HepG2 (cell line): ENCODE measurements around the gene THBS2. TPM values are rescaled to one million over a fixed set of nuclear protein-coding genes. Genes with fewer than 3 reads are reported as not detected.

Source experiments
- ADNP ChIP-seq: sonication (generic); formaldehyde crosslinking; IDR thresholded peaks from 2 replicates; pipeline ENCODE4 v1.4.0; 2020; ENCODE audit warnings: missing genetic modification reagents
- AHR ChIP-seq: IDR thresholded peaks from 2 replicates; pipeline ENCODE4 v1.6.1; 2018; ENCODE audit warnings: missing genetic modification reagents, missing compliant biosample characterization
- FIP1L1 ChIP-seq: fragments of 200-400 bp; formaldehyde crosslinking; IDR thresholded peaks from 2 replicates; pipeline ENCODE4 v1.6.1; 2018; ENCODE audit warnings: low read depth, mild to moderate bottlenecking, low read length, moderate library complexity, borderline replicate concordance; ENCODE audit not compliant: insufficient read depth
- HMGXB4 ChIP-seq, 2 experiments: sonication (generic) in 1 of 2; formaldehyde crosslinking in 1 of 2; IDR thresholded peaks; 2 replicates each; pipeline versions ENCODE4 v1.4.0 to v1.6.1; 2018 to 2020; ENCODE audit warnings: missing genetic modification reagents in 2 of 2, borderline replicate concordance in 1 of 2, low read depth in 1 of 2, mild to moderate bottlenecking in 1 of 2, missing biosample characterization in 1 of 2
- IKZF1 ChIP-seq: fragments of 450-650 bp; IDR thresholded peaks from 2 replicates; pipeline ENCODE4 v1.7.1; 2016
- MAFF ChIP-seq: IDR thresholded peaks from 2 replicates; pipeline ENCODE4 v1.6.1; 2011; ENCODE audit warnings: low read depth, low read length, improper control_type of control experiment
- MTA1 ChIP-seq: sonication (generic); formaldehyde crosslinking; IDR thresholded peaks from 2 replicates; pipeline ENCODE4 v1.4.0; 2020; ENCODE audit warnings: missing genetic modification reagents, mild to moderate bottlenecking, borderline replicate concordance
- MTF1 ChIP-seq: sonication (generic); formaldehyde crosslinking; IDR thresholded peaks from 2 replicates; pipeline ENCODE4 v1.5.0; 2020; ENCODE audit warnings: missing genetic modification reagents
- NFKB2 ChIP-seq: sonication (generic); formaldehyde crosslinking; IDR thresholded peaks from 2 replicates; pipeline ENCODE4 v1.4.0; 2020; ENCODE audit warnings: missing genetic modification reagents, borderline replicate concordance
- NFRKB ChIP-seq: fragments of 450-650 bp; IDR thresholded peaks from 2 replicates; pipeline ENCODE4 v1.6.1; 2017
- NR2F2 ChIP-seq: IDR thresholded peaks from 2 replicates; pipeline ENCODE4 v1.6.1; 2012; ENCODE audit warnings: low read depth, inconsistent platforms, borderline replicate concordance
- RBM39 ChIP-seq: fragments of 200-400 bp; formaldehyde crosslinking; IDR thresholded peaks from one replicate; pipeline ENCODE4 v1.6.1; 2018; ENCODE audit warnings: antibody characterized with exemption, mild to moderate bottlenecking, low read depth, low read length; ENCODE audit not compliant: poor library complexity, severe bottlenecking
- RELA ChIP-seq: sonication (generic); formaldehyde crosslinking; IDR thresholded peaks from 2 replicates; pipeline ENCODE4 v1.4.0; 2020; ENCODE audit warnings: missing genetic modification reagents
- RFX5 ChIP-seq: IDR thresholded peaks from 2 replicates; pipeline ENCODE4 v1.6.1; 2011; ENCODE audit warnings: low read depth, low read length, improper control_type of control experiment
- RORA ChIP-seq: sonication (generic); formaldehyde crosslinking; IDR thresholded peaks from 2 replicates; pipeline ENCODE4 v1.5.0; 2020; ENCODE audit warnings: mild to moderate bottlenecking, missing genetic modification reagents, moderate library complexity
- SAP130 ChIP-seq: IDR thresholded peaks from 2 replicates; pipeline ENCODE4 v1.6.1; 2016; ENCODE audit warnings: low read depth
- SMARCE1 ChIP-seq: fragments of 450-650 bp; IDR thresholded peaks from 2 replicates; pipeline ENCODE4 v1.6.1; 2017; ENCODE audit warnings: borderline replicate concordance
- TSC22D2 ChIP-seq: sonication (generic); formaldehyde crosslinking; IDR thresholded peaks from 2 replicates; pipeline ENCODE4 v1.5.1; 2020; ENCODE audit warnings: missing genetic modification reagents, mild to moderate bottlenecking, borderline replicate concordance
- ZEB1 ChIP-seq: IDR thresholded peaks from 2 replicates; pipeline ENCODE4 v1.6.1; 2012; ENCODE audit warnings: mild to moderate bottlenecking, low read depth, inconsistent platforms; ENCODE audit not compliant: insufficient replicate concordance
- ZNF34 ChIP-seq: sonication (generic); formaldehyde crosslinking; IDR thresholded peaks from 2 replicates; pipeline ENCODE4 v1.4.0; 2020; ENCODE audit warnings: mild to moderate bottlenecking, missing genetic modification reagents, borderline replicate concordance
- ZNF614 ChIP-seq: IDR thresholded peaks from 2 replicates; pipeline ENCODE4 v1.6.1; 2018; ENCODE audit warnings: missing biosample characterization, missing genetic modification reagents, inconsistent platforms, borderline replicate concordance
- ZNF775 ChIP-seq: sonication (generic); formaldehyde crosslinking; IDR thresholded peaks from 2 replicates; pipeline ENCODE4 v1.4.0; 2020; ENCODE audit warnings: missing genetic modification reagents, mild to moderate bottlenecking, moderate library complexity, borderline replicate concordance
- ZNF777 ChIP-seq: sonication (generic); formaldehyde crosslinking; IDR thresholded peaks from 2 replicates; pipeline ENCODE4 v1.4.0; 2020; ENCODE audit warnings: missing genetic modification reagents
- ZNF883 ChIP-seq: sonication (generic); formaldehyde crosslinking; IDR thresholded peaks from 2 replicates; pipeline ENCODE4 v1.5.1; 2020; ENCODE audit warnings: mild to moderate bottlenecking, missing genetic modification reagents; ENCODE audit errors: not compliant biosample characterization
- polyA plus RNA-seq, 8 experiments: library from polyadenylated mRNA; depleted of rRNA in 3 of 8; stranded (reverse) in 7 of 8; unstranded in 1 of 8; fragments of >200 nt; fragmentation: Illumina TruSeq in 4 of 8; extraction: Trizol in 4 of 8; gene quantifications; 2 replicates each; pipeline versions ENCODE4 v1.2.1 to v1.2.3, GENCODE V29; 2011 to 2016; ENCODE audit warnings: low read depth in 4 of 8, missing spikeins in 1 of 8, mixed read lengths in 1 of 8; ENCODE audit not compliant: insufficient read depth in 1 of 8
- total RNA-seq, 5 experiments: library from RNA; depleted of rRNA; stranded (reverse); fragments of >200 nt; fragmentation: Illumina TruSeq; extraction: Trizol; gene quantifications; 2 replicates each; pipeline ENCODE4 v1.2.3, GENCODE V29; 2016; ENCODE audit warnings: low read depth in 1 of 5
- TF ChIP-seq, protein P1 (sequence below): sonication (generic); formaldehyde crosslinking; IDR thresholded peaks from 2 replicates; pipeline ENCODE4 v1.5.0; 2020; ENCODE audit warnings: mild to moderate bottlenecking, low read depth, missing genetic modification reagents, borderline replicate concordance
- TF ChIP-seq, protein P2 (sequence below): sonication (generic); formaldehyde crosslinking; IDR thresholded peaks from 2 replicates; pipeline ENCODE4 v1.8.1; 2023; ENCODE audit warnings: mild to moderate bottlenecking, moderate library complexity, missing genetic modification reagents

THBS2 gene
- total and polyA plus RNA-seq, 2 of the 13 experiments (the other 11 are each of a cell fraction or from before 2014, with no cell fraction given), result 0.12 to 0.15 TPM

- TF ChIP-seq ZEB1 (no peak), SAP130 (CRISPR knock-in tag) (peak; percentile 91), SMARCE1 (no peak), ZNF34 (no peak), NR2F2 (peak; percentile 74), RELA (CRISPR knock-in tag) (no peak), TSC22D2 (CRISPR knock-in tag) (no peak), MTF1 (CRISPR knock-in tag) (no peak), NFRKB (no peak), MTA1 (peak; percentile 93; the same call in 1 of the 2 replicates), RFX5 (no peak), ZNF614 (peak; percentile 84), RORA (CRISPR knock-in tag) (no peak), RBM39 (peak; percentile 24), ADNP (peak; percentile 49; the same call in 1 of the 2 replicates), MAFF (no peak), ZNF775 (CRISPR knock-in tag) (no peak), ZNF777 (CRISPR knock-in tag) (no peak), FIP1L1 (no peak; the same call in 1 of the 2 replicates), HMGXB4 (CRISPR knock-in tag; IDR thresholded peaks at IDR 0.05; ENCODE audit: borderline replicate concordance in 1 of 2, low read depth in 1 of 2) (peak in 1 of 2 experiments; percentile 72; a peak in 1 of 4 replicates), AHR (CRISPR knock-in tag) (peak; percentile 87; the same call in 1 of the 2 replicates), ZNF883 (CRISPR knock-in tag) (peak; percentile 67), IKZF1 (no peak), NFKB2 (CRISPR knock-in tag) (peak; percentile 68; the same call in 1 of the 2 replicates)
- TF ChIP-seq, protein P1, sequence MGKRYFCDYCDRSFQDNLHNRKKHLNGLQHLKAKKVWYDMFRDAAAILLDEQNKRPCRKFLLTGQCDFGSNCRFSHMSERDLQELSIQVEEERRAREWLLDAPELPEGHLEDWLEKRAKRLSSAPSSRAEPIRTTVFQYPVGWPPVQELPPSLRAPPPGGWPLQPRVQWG (CRISPR knock-in tag), result no peak
- TF ChIP-seq, protein P2, sequence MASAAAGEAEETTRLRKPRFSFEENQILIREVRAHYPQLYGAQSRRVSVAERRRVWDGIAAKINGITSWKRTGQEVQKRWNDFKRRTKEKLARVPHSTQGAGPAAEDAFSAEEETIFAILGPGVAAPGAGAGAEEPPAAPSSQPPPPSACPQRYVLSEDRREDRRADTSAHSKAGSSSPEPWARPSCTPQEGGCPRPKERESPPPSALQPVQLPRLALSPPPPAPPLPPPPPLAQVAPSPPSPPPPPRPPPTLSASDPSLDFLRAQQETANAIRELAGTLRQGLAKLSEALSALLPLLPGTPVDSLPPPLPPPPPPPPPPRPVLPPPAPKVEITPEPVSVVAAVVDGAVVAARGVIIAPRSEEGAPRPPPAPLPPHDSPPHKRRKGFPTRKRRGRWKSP (CRISPR knock-in tag), result peak; percentile 82
Observed at GRCh38 chr6:169292338-169293124, 38.9 kb upstream of the THBS2 start (continued).
